GM19240 (cell line): Measurements from ENCODE around the gene MPRIP.
A peak's percentile ranks its signal among the peaks of the same experiment; 100 is the strongest.
"Not testable (repeated sequence)": the region's sequence is repeated elsewhere in the genome, so short reads cannot be mapped to it uniquely, and the experiment has no call there.

Source experiments
- DNase-seq: peaks from one replicate; pipeline ENCODE4 v3.0.0; 2011; ENCODE audit warnings: low spot score; ENCODE audit not compliant: insufficient read length

Gene MPRIP

GRCh38 chr17:17042384-17042736, at the start of gene MPRIP:
MPRIP (plus strand) TSS chr17:17042457; CDS start chr17:17042849, 392 bp downstream.
- no peak for DNase-seq

- no peak for DNase-seq
These were observed 47.6 kb upstream of the MPRIP start for GRCh38 chr17:16994631-16995030.

- DNase-seq = no peak
These were observed 46.3 kb upstream of the MPRIP start for GRCh38 chr17:16995930-16996329.

GRCh38 chr17:16996726-16997125, 45.5 kb upstream of the MPRIP start:
- not testable (repeated sequence) for DNase-seq

- DNase-seq = no peak
These were observed 44.5 kb upstream of the MPRIP start for GRCh38 chr17:16997514-16998429.

GRCh38 chr17:16999931-17000625, 42.2 kb upstream of the MPRIP start:
- no peak for DNase-seq

GRCh38 chr17:17001076-17001777, 41.0 kb upstream of the MPRIP start:
- DNase-seq = no peak

GRCh38 chr17:17001874-17002520, 40.3 kb upstream of the MPRIP start:
- DNase-seq = peak; percentile 91

GRCh38 chr17:17002731-17003715, 39.2 kb upstream of the MPRIP start:
- DNase-seq = not testable (repeated sequence)

GRCh38 chr17:17004251-17004996, 37.8 kb upstream of the MPRIP start:
- DNase-seq = no peak

GRCh38 chr17:17004997-17005614, 37.2 kb upstream of the MPRIP start:
- DNase-seq = not testable (repeated sequence)

GRCh38 chr17:17007891-17008290, 34.4 kb upstream of the MPRIP start:
- not testable (repeated sequence) for DNase-seq

GRCh38 chr17:17008621-17009397, 33.4 kb upstream of the MPRIP start:
- not testable (repeated sequence) for DNase-seq

- not testable (repeated sequence) for DNase-seq
These were observed 32.3 kb upstream of the MPRIP start for GRCh38 chr17:17009972-17010371.

- not testable (repeated sequence) for DNase-seq
These were observed 31.7 kb upstream of the MPRIP start for GRCh38 chr17:17010545-17011034.

GRCh38 chr17:17011043-17011907, 31.0 kb upstream of the MPRIP start:
- not testable (repeated sequence) for DNase-seq
